Suprapubic skin (tissue), 3 donors: Measurements from ENCODE around the gene CRAT.

Experiments
- CTCF ChIP-seq, 2 donors: fragments of 200-600 bp in 1 of 2; fragments of 450-650 bp in 1 of 2; sonication (generic) in 1 of 2; IDR thresholded peaks; one replicate each; pipeline ENCODE4 v1.5.1; 2016 to 2019; ENCODE audit warnings: antibody characterized with exemption in 2 of 2, mild to moderate bottlenecking in 1 of 2, moderate library complexity in 1 of 2
- POLR2A ChIP-seq, 2 donors: fragments of 450-650 bp; IDR thresholded peaks; one replicate each; pipeline ENCODE4 v1.6.1; 2017; ENCODE audit warnings: antibody characterized with exemption in 2 of 2, mild to moderate bottlenecking in 2 of 2, moderate library complexity in 2 of 2

DNA sequence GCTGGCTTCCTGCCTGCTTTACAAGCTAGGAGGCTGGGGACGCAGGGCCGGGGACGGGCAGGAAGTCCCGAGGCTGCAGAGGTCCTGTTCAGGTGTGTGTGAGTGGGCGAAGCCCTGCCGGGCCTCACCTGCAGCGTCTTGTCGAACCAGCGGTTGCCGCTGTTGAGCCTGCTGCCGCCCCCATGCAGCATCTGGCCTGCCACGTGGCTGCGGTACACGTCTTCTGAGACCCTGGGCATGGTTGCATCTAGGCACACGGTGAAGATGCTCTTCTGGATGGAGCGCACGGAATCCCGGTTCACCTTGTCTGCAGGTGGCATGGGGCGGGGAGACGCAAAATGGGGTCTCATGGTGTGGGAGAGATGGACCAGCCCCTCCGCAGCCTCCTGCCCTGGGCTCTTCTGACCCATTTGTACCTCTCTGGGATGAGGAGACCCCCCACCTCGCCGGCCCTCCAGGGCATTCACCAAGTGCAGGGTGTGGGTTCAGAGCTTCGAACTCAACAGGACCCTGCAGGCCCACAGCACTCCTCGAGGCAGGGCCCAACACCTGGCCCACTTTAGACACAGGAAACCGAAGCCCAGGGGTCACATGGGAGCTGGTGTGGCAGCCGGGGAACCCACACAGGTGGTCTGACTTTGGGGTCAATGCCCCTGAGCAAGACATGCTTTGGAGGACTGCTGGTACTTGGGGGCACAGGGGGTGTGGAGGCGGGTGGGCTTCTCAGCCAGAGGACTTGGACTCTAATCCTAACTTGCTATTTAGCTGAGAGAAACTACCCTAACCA lies 10.0 kb downstream of the CRAT start:
- TF ChIP-seq POLR2A (IDR thresholded peaks at IDR 0.05) = no peak
- TF ChIP-seq CTCF (IDR thresholded peaks at IDR 0.05) = no peak
